ENCODE measurements around the gene VSNL1.

The VSNL1 gene

DNA sequence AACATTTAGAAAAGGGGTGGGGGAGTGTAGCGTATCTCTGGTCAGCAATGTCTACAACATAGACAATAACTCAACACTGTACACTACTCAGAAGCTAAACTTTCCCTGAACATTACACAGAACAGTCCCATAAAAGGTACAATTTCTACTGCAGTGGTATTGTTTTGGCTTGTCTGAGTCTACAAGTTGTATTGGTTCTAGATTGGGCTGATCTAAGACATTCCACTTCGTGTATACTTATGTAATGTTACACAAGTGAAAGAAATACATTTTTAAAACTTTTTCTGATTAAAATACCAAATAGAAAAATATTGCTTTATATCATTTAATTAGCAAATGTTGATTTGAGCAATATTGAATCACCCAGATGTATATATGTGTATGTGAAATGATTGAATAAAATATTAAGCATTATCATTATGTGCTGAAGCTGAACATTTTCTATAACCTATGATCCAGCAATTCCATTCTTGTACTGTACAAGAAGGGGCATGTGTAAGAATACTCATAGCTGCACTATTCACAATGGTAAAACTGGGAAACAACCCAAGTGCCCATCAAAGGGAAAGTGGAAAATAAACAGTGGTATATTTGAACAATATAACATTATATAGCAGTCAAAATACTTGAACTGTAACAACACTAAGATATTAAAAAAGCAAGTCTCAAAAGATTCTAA is 52.4 kb downstream of the VSNL1 start:
- Histone ChIP-seq H3K9me3 (ENCODE audit: control insufficient read depth in 1 of 2, low read length in 2 of 2) (no peaks in the 10 kb centered on the region), H3K9ac (ENCODE audit: low read depth in 1 of 2, low read length in 2 of 2) (no peak overlapping the region), H3K27ac (ENCODE audit: low read depth, low read length) (no peak overlapping the region), H3K4me1 (ENCODE audit: control insufficient read depth in 1 of 2, insufficient read depth in 2 of 2, low read length in 2 of 2) (no peaks in the 10 kb centered on the region), H3K4me3 (ENCODE audit: low read depth in 1 of 2, low read length in 2 of 2) (no peak overlapping the region), H3K27me3 (ENCODE audit: control insufficient read depth in 1 of 2, insufficient read depth in 2 of 2, low read length in 2 of 2) (peaks cover 0 to 4% of the 10 kb centered on the region in 2 donors), H3K36me3 (ENCODE audit: control insufficient read depth in 1 of 2, insufficient read depth in 2 of 2, low read length in 2 of 2) (no peaks in the 10 kb centered on the region)

DNA sequence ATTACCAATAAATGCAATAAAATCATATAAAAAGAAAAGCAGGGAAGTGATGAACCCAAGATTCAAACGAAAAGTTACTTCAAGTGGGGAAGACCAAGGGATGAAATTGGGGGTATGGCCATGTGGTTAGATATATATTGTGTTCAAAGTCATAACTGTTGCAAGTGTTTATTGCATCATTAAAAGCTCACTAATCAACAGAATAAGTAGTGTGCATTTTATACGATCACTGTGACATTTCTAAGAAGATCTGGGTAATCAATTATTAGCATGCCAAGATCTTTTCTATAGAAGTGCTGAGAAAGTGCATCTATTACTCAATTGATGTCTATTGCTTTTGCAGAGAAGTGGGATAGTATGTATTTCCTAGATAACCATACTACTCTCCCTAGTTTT is 52.9 kb downstream of the VSNL1 start:
- no peak overlapping the region for H3K27ac ChIP-seq (ENCODE audit: low read depth, low read length)
- H3K36me3 ChIP-seq (ENCODE audit: control insufficient read depth in 1 of 2, insufficient read depth in 2 of 2, low read length in 2 of 2), result no peaks in the 10 kb centered on the region
- no peaks in the 10 kb centered on the region for H3K4me1 ChIP-seq (ENCODE audit: control insufficient read depth in 1 of 2, insufficient read depth in 2 of 2, low read length in 2 of 2)

DNA sequence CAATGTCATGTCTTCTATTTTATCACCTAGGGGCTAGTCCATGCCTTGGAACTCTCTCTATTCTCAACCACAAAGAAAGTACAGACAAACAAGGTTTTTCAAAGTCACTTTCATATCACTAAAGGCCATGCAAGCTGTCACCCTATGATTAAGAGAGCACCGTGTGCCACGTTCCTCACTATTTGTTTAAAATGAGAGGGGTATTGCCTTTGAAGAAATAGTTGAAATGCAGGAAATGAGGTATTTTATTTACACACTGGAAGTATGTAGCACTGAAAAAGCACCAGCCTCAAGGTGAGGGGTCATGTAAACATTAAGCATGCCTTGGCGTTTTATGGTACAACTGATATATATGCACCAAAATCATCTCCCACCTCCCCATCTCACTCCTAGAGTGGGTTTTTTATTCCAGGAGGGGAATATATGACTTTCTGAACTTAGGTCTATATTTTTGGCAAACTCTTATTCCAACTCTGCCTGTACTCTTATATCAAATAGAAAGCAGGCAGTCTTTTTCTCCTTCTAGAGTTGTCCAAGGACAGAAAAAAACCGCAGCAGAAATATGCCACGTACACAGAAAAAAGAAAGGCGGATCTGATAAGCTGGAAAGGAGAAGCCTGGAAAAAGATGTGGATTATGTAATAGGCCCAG is 53.5 kb downstream of the VSNL1 start:
- Histone ChIP-seq H3K27ac (ENCODE audit: low read depth, low read length) (no peak overlapping the region), H3K4me3 (ENCODE audit: low read depth in 1 of 2, low read length in 2 of 2) (no peak overlapping the region), H3K9me3 (ENCODE audit: control insufficient read depth in 1 of 2, low read length in 2 of 2) (no peaks in the 10 kb centered on the region), H3K4me1 (ENCODE audit: control insufficient read depth in 1 of 2, insufficient read depth in 2 of 2, low read length in 2 of 2) (no peaks in the 10 kb centered on the region), H3K36me3 (ENCODE audit: control insufficient read depth in 1 of 2, insufficient read depth in 2 of 2, low read length in 2 of 2) (no peaks in the 10 kb centered on the region), H3K27me3 (ENCODE audit: control insufficient read depth in 1 of 2, insufficient read depth in 2 of 2, low read length in 2 of 2) (peaks cover 0 to 4% of the 10 kb centered on the region in 2 donors), H3K9ac (ENCODE audit: low read depth in 1 of 2, low read length in 2 of 2) (no peak overlapping the region)

More for the DNA sequence above, 52.9 kb downstream of the VSNL1 start:
- H3K9ac ChIP-seq (ENCODE audit: low read depth in 1 of 2, low read length in 2 of 2), result no peak overlapping the region
- no peaks in the 10 kb centered on the region for H3K9me3 ChIP-seq (ENCODE audit: control insufficient read depth in 1 of 2, low read length in 2 of 2)
- no peak overlapping the region for H3K4me3 ChIP-seq (ENCODE audit: low read depth in 1 of 2, low read length in 2 of 2)
- peaks cover 0 to 4% of the 10 kb centered on the region in 2 donors for H3K27me3 ChIP-seq (ENCODE audit: control insufficient read depth in 1 of 2, insufficient read depth in 2 of 2, low read length in 2 of 2)

DNA sequence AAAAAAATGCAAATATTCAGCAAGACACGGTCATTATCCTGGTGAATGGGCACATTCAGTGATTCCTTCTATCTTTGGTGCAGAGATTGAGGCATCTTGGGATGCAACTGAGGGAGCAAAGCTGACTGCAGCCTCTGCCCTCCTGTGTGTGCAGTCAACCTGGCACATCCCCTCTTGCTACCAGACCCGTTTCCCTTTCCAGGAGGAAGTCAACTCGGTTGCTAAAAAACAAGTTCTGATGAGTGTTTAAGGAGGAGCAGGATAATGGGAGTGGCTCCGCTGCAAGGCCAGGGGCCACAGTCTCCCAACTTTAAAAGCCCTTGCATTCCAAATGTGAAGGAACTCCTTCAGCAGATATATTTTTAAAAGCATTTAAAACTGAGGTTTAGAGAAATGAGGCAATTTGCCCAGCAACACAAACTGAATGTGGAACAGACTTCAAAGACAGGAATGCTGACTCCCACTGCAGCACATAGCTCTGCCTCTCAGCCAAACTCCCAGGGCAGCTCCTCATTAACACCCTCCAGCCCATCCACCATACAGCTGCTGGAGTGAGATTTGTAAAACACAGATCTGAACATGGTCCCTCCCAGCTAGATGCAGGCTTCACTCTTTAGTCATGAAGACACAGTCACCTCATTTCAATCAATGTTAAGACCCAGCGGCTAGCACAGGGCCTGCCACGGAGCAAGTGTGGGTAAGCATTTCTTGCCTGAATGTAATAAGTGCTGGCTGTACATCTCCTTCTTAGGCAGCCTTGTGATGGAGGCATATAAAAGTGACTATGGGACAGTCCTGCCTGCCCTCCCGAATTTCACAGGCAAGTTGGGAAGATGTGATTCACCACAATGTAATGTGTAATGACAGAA is 54.3 kb downstream of the VSNL1 start:
- H3K4me1 ChIP-seq (ENCODE audit: control insufficient read depth in 1 of 2, insufficient read depth in 2 of 2, low read length in 2 of 2), result no peaks in the 10 kb centered on the region
- H3K27ac ChIP-seq (ENCODE audit: low read depth, low read length), result no peak overlapping the region
- H3K9me3 ChIP-seq (ENCODE audit: control insufficient read depth in 1 of 2, low read length in 2 of 2), result no peaks in the 10 kb centered on the region
- no peak overlapping the region for H3K9ac ChIP-seq (ENCODE audit: low read depth in 1 of 2, low read length in 2 of 2)
- no peaks in the 10 kb centered on the region for H3K36me3 ChIP-seq (ENCODE audit: control insufficient read depth in 1 of 2, insufficient read depth in 2 of 2, low read length in 2 of 2)
- peaks cover 0 to 4% of the 10 kb centered on the region in 2 donors for H3K27me3 ChIP-seq (ENCODE audit: control insufficient read depth in 1 of 2, insufficient read depth in 2 of 2, low read length in 2 of 2)
- no peak overlapping the region for H3K4me3 ChIP-seq (ENCODE audit: low read depth in 1 of 2, low read length in 2 of 2)

DNA sequence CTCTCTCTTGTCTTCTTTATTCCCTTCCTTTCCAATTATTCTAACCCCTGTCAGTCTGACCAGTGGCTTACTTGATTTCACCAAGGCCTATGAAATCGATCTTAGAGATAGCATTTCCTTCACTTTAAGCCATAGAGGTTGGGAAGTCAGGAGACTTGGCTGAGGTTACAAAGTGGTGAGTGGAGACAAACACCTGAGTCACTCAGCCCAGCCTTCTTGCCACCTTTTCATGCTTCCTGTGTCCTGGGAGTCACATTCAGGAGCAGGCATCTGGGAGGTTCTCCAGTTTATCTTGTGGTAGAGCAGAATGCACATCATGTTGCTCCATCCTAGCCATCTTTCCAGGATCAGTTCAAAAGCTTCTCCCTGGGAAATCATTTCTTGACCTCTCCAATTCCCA is 59.1 kb downstream of the VSNL1 start:
- Histone ChIP-seq H3K9me3 (ENCODE audit: control insufficient read depth in 1 of 2, low read length in 2 of 2) (no peaks in the 10 kb centered on the region), H3K27me3 (ENCODE audit: control insufficient read depth in 1 of 2, insufficient read depth in 2 of 2, low read length in 2 of 2) (no peaks in the 10 kb centered on the region), H3K27ac (ENCODE audit: low read depth, low read length) (no peak overlapping the region), H3K4me3 (ENCODE audit: low read depth in 1 of 2, low read length in 2 of 2) (no peak overlapping the region), H3K36me3 (ENCODE audit: control insufficient read depth in 1 of 2, insufficient read depth in 2 of 2, low read length in 2 of 2) (no peaks in the 10 kb centered on the region), H3K9ac (ENCODE audit: low read depth in 1 of 2, low read length in 2 of 2) (no peak overlapping the region), H3K4me1 (ENCODE audit: control insufficient read depth in 1 of 2, insufficient read depth in 2 of 2, low read length in 2 of 2) (no peaks in the 10 kb centered on the region)

DNA sequence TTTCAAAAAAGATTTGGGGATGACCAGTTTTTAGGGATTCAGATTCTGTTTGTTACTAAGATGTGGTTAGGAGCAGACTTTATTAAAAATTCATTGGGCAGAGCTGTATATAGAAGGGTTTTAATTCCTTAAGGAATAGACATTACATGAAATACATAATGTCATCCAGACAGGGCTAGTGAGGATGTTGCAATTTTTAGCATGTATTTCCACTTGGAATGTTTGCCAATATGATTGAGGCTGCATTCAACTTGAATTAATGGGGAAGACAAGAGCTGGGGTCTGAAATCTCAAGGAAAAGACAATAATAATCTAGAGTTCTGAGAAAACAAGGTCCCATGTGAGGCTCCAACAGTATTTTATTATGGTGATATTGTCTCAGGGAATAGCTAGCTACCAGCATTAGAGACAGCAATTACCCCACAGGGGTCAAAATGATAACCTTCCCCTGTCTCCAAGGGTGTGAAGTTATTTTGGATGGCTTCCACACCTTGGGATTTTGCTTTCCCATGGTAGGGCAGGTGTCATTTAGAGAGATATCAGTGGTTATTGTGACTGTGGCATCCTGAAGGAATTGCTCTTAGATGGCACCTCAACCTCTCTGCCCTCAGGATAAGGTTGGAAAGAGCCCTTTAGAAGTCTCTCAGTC is 60.2 kb downstream of the VSNL1 start:
- no peak overlapping the region for H3K4me3 ChIP-seq (ENCODE audit: low read depth in 1 of 2, low read length in 2 of 2)
- H3K4me1 ChIP-seq (ENCODE audit: control insufficient read depth in 1 of 2, insufficient read depth in 2 of 2, low read length in 2 of 2), result no peaks in the 10 kb centered on the region
- no peak overlapping the region for H3K27ac ChIP-seq (ENCODE audit: low read depth, low read length)

DNA sequence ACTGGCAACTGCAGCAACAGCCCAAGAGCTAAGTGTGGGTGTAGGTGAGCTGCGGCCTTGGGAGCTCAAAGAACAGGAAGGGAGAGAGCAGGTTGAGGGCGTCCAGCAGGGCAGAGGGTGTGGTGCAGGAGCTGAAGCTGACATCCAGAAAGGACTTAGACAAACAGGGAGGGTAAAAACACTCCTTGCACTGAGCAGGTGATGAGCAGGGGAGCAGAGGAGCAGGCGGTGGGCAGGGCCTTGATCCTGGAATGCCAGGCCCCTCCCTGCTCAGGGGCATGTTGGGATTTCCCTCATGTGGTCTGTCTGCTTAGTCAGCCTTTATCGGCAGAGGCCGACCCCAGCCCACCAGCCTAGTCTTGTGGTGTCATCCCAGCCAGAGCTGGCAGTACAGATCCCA is 63.6 kb downstream of the VSNL1 start:
- Histone ChIP-seq H3K27me3 (ENCODE audit: control insufficient read depth in 1 of 2, insufficient read depth in 2 of 2, low read length in 2 of 2) (no peaks in the 10 kb centered on the region), H3K9ac (ENCODE audit: low read depth in 1 of 2, low read length in 2 of 2) (no peak overlapping the region), H3K27ac (ENCODE audit: low read depth, low read length) (no peak overlapping the region), H3K4me1 (ENCODE audit: control insufficient read depth in 1 of 2, insufficient read depth in 2 of 2, low read length in 2 of 2) (no peaks in the 10 kb centered on the region), H3K4me3 (ENCODE audit: low read depth in 1 of 2, low read length in 2 of 2) (no peak overlapping the region), H3K9me3 (ENCODE audit: control insufficient read depth in 1 of 2, low read length in 2 of 2) (no peaks in the 10 kb centered on the region), H3K36me3 (ENCODE audit: control insufficient read depth in 1 of 2, insufficient read depth in 2 of 2, low read length in 2 of 2) (no peaks in the 10 kb centered on the region)

More for the DNA sequence above, 60.2 kb downstream of the VSNL1 start:
- no peaks in the 10 kb centered on the region for H3K36me3 ChIP-seq (ENCODE audit: control insufficient read depth in 1 of 2, insufficient read depth in 2 of 2, low read length in 2 of 2)
- H3K27me3 ChIP-seq (ENCODE audit: control insufficient read depth in 1 of 2, insufficient read depth in 2 of 2, low read length in 2 of 2), result no peaks in the 10 kb centered on the region
- no peak overlapping the region for H3K9ac ChIP-seq (ENCODE audit: low read depth in 1 of 2, low read length in 2 of 2)
- no peaks in the 10 kb centered on the region for H3K9me3 ChIP-seq (ENCODE audit: control insufficient read depth in 1 of 2, low read length in 2 of 2)

DNA sequence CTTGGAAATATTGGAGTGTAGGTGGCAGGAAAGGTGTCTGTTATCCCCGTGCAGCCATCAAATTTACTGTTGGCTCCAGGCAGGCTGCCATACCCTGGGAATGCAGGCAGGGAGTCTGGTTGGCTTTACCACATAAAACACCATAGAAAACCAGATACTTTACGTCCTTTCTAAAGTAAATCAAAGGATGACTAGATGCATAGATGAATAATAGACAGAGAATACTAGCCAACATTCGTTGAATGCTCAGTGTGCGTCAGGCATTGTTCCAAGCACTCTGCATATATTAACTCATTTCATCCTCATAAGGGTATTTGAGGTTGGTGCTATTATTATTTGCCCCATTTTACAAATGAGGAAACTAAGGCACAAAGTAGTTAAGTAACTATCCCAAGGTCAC is 65.2 kb downstream of the VSNL1 start:
- H3K36me3 ChIP-seq (ENCODE audit: control insufficient read depth in 1 of 2, insufficient read depth in 2 of 2, low read length in 2 of 2), result no peaks in the 10 kb centered on the region
- no peak overlapping the region for H3K4me3 ChIP-seq (ENCODE audit: low read depth in 1 of 2, low read length in 2 of 2)
- no peaks in the 10 kb centered on the region for H3K27me3 ChIP-seq (ENCODE audit: control insufficient read depth in 1 of 2, insufficient read depth in 2 of 2, low read length in 2 of 2)
- no peaks in the 10 kb centered on the region for H3K9me3 ChIP-seq (ENCODE audit: control insufficient read depth in 1 of 2, low read length in 2 of 2)
- no peak overlapping the region for H3K27ac ChIP-seq (ENCODE audit: low read depth, low read length)
- no peaks in the 10 kb centered on the region for H3K4me1 ChIP-seq (ENCODE audit: control insufficient read depth in 1 of 2, insufficient read depth in 2 of 2, low read length in 2 of 2)
- H3K9ac ChIP-seq (ENCODE audit: low read depth in 1 of 2, low read length in 2 of 2), result no peak overlapping the region

DNA sequence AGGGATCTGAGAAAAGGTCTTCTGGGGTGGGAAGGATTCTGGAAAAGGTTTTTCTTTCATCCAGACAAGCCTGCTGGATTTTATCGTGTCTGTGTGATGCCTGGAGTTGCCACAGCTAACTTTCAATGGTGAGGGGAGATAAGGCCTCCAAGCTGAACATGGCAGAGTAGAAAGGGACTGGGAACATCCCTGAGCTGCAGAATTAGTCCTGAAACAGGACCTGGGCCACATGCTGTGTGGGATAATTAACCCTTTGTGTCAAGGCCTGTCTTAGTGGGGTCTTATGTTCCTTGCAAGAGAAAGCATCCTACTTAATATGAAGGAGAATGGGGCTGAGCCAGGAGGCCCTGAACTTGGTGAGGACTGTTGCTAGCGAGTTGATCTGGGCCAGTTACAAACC is 66.4 kb downstream of the VSNL1 start:
- H3K27ac ChIP-seq (ENCODE audit: low read depth, low read length), result no peak overlapping the region
- no peaks in the 10 kb centered on the region for H3K9me3 ChIP-seq (ENCODE audit: control insufficient read depth in 1 of 2, low read length in 2 of 2)

DNA sequence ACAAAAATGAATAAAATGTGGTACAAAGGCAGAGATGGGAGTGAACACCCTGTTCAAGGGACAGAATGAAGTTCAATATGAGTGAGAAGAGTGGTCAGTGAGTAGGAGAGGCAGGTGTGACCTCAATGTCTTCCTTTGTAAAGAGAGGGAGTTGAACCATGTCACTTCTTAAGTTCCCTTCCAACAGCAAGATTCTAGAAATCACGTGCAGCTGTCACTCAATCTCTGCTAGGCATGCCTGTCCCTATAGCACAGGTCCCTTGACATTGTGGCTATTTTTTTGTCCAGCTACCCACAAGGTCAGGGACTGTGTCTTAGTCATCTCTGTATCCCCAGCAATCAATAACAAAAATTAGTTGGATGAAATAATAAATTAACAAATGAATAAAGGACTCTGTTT is 66.9 kb downstream of the VSNL1 start:
- no peak overlapping the region for H3K9ac ChIP-seq (ENCODE audit: low read depth in 1 of 2, low read length in 2 of 2)
- H3K27ac ChIP-seq (ENCODE audit: low read depth, low read length), result no peak overlapping the region
- H3K9me3 ChIP-seq (ENCODE audit: control insufficient read depth in 1 of 2, low read length in 2 of 2), result no peaks in the 10 kb centered on the region
- H3K4me1 ChIP-seq (ENCODE audit: control insufficient read depth in 1 of 2, insufficient read depth in 2 of 2, low read length in 2 of 2), result no peaks in the 10 kb centered on the region
- no peaks in the 10 kb centered on the region for H3K36me3 ChIP-seq (ENCODE audit: control insufficient read depth in 1 of 2, insufficient read depth in 2 of 2, low read length in 2 of 2)
- H3K27me3 ChIP-seq (ENCODE audit: control insufficient read depth in 1 of 2, insufficient read depth in 2 of 2, low read length in 2 of 2), result no peaks in the 10 kb centered on the region
- no peak overlapping the region for H3K4me3 ChIP-seq (ENCODE audit: low read depth in 1 of 2, low read length in 2 of 2)

More for the DNA sequence above, 66.4 kb downstream of the VSNL1 start:
- Histone ChIP-seq H3K4me3 (ENCODE audit: low read depth in 1 of 2, low read length in 2 of 2) (no peak overlapping the region), H3K36me3 (ENCODE audit: control insufficient read depth in 1 of 2, insufficient read depth in 2 of 2, low read length in 2 of 2) (no peaks in the 10 kb centered on the region), H3K4me1 (ENCODE audit: control insufficient read depth in 1 of 2, insufficient read depth in 2 of 2, low read length in 2 of 2) (no peaks in the 10 kb centered on the region), H3K27me3 (ENCODE audit: control insufficient read depth in 1 of 2, insufficient read depth in 2 of 2, low read length in 2 of 2) (no peaks in the 10 kb centered on the region), H3K9ac (ENCODE audit: low read depth in 1 of 2, low read length in 2 of 2) (no peak overlapping the region)
